Upper lobe of left lung (tissue), 6 donors: ENCODE data around the gene SLC36A2. TPM values are rescaled to one million over a fixed set of nuclear protein-coding genes. Genes with fewer than 3 reads are reported as not detected.

Experiments used
- ATAC-seq, 2 donors: fragments of 200-7000 bp; cut with Tn5 transposase; one replicate each; pipeline ENCODE4 v1.9.1; 2022; ENCODE audit warnings: mild to moderate bottlenecking in 2 of 2, moderate library complexity in 2 of 2; ENCODE audit not compliant: low FRiP score in 2 of 2
- DNase-seq, 2 donors: peaks; one replicate each; pipeline ENCODE4 v3.0.0-alpha.2; 2019 to 2020
- H3K27ac ChIP-seq, 4 donors: fragments of 200-600 bp; sonication (generic); one replicate each; pipeline ENCODE4 v1.5.1; 2016 to 2019
- H3K27me3 ChIP-seq, 4 donors: fragments of 200-600 bp; sonication (generic); one replicate each; pipeline ENCODE4 v1.5.1; 2017 to 2019
- H3K36me3 ChIP-seq, 4 donors: fragments of 200-600 bp; sonication (generic); one replicate each; pipeline ENCODE4 v1.5.1; 2016 to 2019
- H3K4me1 ChIP-seq, 4 donors: fragments of 200-600 bp; sonication (generic); one replicate each; pipeline ENCODE4 v1.5.1; 2018 to 2019
- H3K4me3 ChIP-seq, 4 donors: fragments of 200-600 bp; sonication (generic); one replicate each; pipeline ENCODE4 v1.5.1; 2017 to 2019; ENCODE audit warnings: mild to moderate bottlenecking in 2 of 4, moderate library complexity in 1 of 4
- H3K9me3 ChIP-seq, 4 donors: fragments of 200-600 bp; sonication (generic); one replicate each; pipeline ENCODE4 v1.5.1; 2018 to 2019
- EP300 ChIP-seq, 4 donors: sonication (generic); formaldehyde crosslinking; IDR thresholded peaks; one replicate each; pipeline ENCODE4 v1.5.1; 2017; ENCODE audit warnings: antibody characterized with exemption in 4 of 4, control low read depth in 2 of 4
- POLR2A ChIP-seq, 4 donors: fragments of 450-650 bp; IDR thresholded peaks; one replicate each; pipeline ENCODE4 v1.5.1; 2016 to 2017; ENCODE audit warnings: antibody characterized with exemption in 4 of 4, mild to moderate bottlenecking in 2 of 4
- POLR2AphosphoS5 ChIP-seq, 2 donors: sonication (generic); formaldehyde crosslinking; IDR thresholded peaks; one replicate each; pipeline ENCODE4 v1.5.1; 2017; ENCODE audit warnings: antibody characterized with exemption in 2 of 2
- WGBS, 2 donors: methylation state at CpG; one replicate each; pipeline ENCODE4 v1.1.5; 2017 to 2018; 5-methylcytosine and 5-hydroxymethylcytosine counted together
- total RNA-seq, 6 donors: library from RNA; depleted of rRNA in 4 of 6; stranded (reverse); fragments of >200 nt in 4 of 6; gene quantifications; one replicate each; pipeline versions ENCODE4 v1.1.0 to v1.2.1, GENCODE V29; 2016 to 2021
- TF ChIP-seq, protein P1 (sequence below), 6 experiments: fragments of 450-650 bp in 4 of 6; fragments of 200-600 bp in 2 of 6; sonication (generic) in 2 of 6; IDR thresholded peaks; one replicate each; pipeline ENCODE4 v1.5.1; 2016 to 2019; ENCODE audit warnings: antibody characterized with exemption in 6 of 6
- donor health status: DM: no; HTN: no; CAD: no; lungs with moderate emphysema.
- donor health status: DM: no; HTN: yes; CAD: no; lungs with severe emphysema.

Gene SLC36A2
- total RNA-seq, 6 donors from 2014 or later, result not detected

DNA sequence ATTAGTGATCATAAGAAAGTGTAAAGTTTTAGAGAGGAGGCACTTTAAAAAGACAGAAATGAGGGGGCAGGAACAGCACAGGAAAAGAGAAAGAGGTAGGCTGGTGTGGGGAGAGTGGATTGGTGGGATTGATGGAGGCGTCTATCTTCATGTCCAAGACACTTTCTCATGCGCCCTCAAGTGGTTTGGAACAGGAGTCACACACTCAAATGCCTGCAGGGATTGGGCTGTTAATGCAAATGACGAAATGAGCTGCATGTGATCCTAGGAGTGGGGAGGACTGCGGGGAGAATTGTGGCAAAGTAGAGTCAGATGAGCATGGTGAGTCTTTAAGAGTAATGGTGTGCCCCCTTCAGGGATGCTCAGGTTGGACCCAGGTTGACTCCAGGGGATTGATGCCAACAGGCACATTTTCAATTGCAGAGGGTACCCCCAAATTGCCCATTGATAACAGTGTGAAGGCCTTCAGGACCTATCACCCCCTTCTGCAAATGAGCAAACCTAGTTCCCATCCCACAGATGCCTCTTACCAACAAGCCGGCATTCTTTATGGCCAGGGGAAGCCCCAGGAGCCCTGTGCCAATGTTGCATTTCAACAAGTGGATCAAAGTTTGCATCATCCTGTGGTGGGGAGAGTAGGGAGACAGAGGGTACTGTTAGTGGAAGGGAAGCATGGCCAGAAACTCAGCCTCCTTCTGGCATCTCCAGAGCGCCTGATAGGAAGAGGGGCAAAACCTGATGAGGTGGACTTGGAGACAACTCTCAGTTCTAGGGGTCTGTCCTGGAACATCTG, 49.1 kb downstream of the SLC36A2 start:
- no peak for TF ChIP-seq POLR2A (IDR thresholded peaks at IDR 0.05)
- TF ChIP-seq, protein P1, sequence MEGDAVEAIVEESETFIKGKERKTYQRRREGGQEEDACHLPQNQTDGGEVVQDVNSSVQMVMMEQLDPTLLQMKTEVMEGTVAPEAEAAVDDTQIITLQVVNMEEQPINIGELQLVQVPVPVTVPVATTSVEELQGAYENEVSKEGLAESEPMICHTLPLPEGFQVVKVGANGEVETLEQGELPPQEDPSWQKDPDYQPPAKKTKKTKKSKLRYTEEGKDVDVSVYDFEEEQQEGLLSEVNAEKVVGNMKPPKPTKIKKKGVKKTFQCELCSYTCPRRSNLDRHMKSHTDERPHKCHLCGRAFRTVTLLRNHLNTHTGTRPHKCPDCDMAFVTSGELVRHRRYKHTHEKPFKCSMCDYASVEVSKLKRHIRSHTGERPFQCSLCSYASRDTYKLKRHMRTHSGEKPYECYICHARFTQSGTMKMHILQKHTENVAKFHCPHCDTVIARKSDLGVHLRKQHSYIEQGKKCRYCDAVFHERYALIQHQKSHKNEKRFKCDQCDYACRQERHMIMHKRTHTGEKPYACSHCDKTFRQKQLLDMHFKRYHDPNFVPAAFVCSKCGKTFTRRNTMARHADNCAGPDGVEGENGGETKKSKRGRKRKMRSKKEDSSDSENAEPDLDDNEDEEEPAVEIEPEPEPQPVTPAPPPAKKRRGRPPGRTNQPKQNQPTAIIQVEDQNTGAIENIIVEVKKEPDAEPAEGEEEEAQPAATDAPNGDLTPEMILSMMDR (IDR thresholded peaks at IDR 0.05), result peak in 4 of 6 experiments; percentile 10 to 60 (median 37)
- no peaks in the 10 kb centered on the region for H3K27me3 ChIP-seq
- WGBS, 2 donors, result 22 to 60% methylated on average over 6 of the region's 6 CpGs
- peaks cover 0 to 11% (median 0%) of the 10 kb centered on the region in 4 donors for H3K4me1 ChIP-seq
- H3K4me3 ChIP-seq, result no peak overlapping the region
- H3K27ac ChIP-seq, result no peak overlapping the region
- no peaks in the 10 kb centered on the region for H3K9me3 ChIP-seq
- no peaks in the 10 kb centered on the region for H3K36me3 ChIP-seq
- peak in 1 of 2 donors; percentile 74 for DNase-seq
- peak in 1 of 2 donors; percentile 27 for ATAC-seq

DNA sequence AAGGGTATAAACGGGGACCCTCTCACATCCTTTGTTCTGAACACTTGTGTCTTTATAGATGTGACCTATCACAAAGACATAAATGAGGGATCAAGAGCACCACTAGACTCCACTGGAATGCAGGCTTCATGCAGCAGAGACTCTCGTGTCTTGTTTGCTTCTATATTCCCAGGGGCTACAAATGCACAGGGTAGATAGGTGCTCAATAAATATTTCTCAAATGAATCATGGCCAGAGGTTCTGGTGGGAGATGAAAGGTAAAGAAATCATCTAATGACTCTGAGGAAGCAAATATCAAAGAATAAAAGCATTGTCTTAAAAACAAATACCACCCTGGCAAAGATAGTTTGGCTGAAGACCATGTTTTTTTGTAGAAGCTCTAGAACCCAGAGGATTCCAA, 50.4 kb downstream of the SLC36A2 start:
- TF ChIP-seq EP300 (IDR thresholded peaks at IDR 0.05) (no peak), POLR2AphosphoS5 (IDR thresholded peaks at IDR 0.05) (no peak), POLR2A (IDR thresholded peaks at IDR 0.05) (no peak)
- TF ChIP-seq, protein P1 (IDR thresholded peaks at IDR 0.05), result no peak
- Histone ChIP-seq H3K9me3 (no peaks in the 10 kb centered on the region), H3K36me3 (no peaks in the 10 kb centered on the region), H3K27me3 (no peaks in the 10 kb centered on the region), H3K4me1 (peaks cover 0 to 11% (median 0%) of the 10 kb centered on the region in 4 donors), H3K4me3 (no peak overlapping the region), H3K27ac (no peak overlapping the region)
- ATAC-seq (no peak), DNase-seq (no peak)
- WGBS, 2 donors, result 74 to 85% methylated on average over 2 of the region's 2 CpGs

DNA sequence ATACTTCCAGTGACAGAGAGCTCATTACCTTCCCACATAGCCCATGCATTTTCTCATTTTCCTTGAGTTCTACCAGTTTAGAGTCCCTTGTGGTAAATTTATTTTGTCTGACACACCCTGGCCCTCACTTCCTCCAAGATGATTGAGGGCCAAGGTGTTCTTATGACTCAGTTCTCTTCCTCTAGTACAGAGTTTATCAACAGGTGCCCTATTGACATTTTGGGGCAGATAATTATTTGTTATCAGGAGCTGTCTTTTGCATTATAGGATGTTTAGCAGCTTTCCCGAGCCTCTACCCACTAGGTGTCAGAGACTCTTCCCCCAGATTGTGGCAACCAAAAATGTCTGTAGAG, 50.9 kb downstream of the SLC36A2 start:
- no peak for DNase-seq
- TF ChIP-seq POLR2AphosphoS5 (IDR thresholded peaks at IDR 0.05) (no peak), EP300 (IDR thresholded peaks at IDR 0.05) (no peak), POLR2A (IDR thresholded peaks at IDR 0.05) (no peak)
- TF ChIP-seq, protein P1 (IDR thresholded peaks at IDR 0.05), result no peak
- Histone ChIP-seq H3K27me3 (no peaks in the 10 kb centered on the region), H3K4me1 (peaks cover 0 to 11% (median 0%) of the 10 kb centered on the region in 4 donors), H3K9me3 (no peaks in the 10 kb centered on the region), H3K36me3 (no peaks in the 10 kb centered on the region), H3K27ac (no peak overlapping the region), H3K4me3 (no peak overlapping the region)
- WGBS, 2 donors, result 71 to 85% methylated on average over 1 of the region's 1 CpG
- ATAC-seq, result no peak

DNA sequence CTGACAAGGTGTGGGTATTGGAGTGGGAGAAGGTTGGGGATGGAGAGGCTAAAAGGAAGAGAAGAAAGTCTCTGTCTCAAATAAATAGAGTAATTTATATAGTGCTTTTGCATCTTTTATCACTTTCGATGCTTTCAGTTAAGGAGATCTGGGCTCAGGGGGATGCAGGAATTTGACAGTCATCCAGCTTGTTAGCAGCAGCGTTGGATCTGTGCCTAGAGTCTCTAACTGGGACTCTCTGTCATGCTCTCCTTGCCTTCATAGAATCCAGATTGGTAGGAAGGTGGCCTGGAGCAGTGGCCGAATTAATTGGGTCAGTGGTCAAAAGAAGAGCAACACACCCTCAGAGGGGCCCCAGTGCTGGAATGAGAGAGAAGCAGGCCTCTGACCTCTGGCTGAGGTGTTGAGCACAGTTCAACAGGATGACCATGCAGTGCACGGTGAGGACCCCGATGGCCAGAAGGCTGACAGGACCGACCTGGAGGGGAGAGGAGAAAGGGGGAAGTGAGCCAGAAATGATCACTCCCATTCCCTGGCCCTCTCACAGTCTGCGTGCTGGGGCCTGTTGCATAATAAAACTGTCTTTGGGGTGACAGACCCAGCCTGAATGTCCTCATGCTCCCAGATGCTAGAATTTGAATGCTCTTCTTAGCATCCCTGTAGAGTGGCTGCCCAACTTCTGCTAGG, 51.4 kb downstream of the SLC36A2 start:
- H3K27ac ChIP-seq, result peak overlapping the region in 2 of 4 donors; percentile 8 to 21
- H3K9me3 ChIP-seq, result no peaks in the 10 kb centered on the region
- no peaks in the 10 kb centered on the region for H3K36me3 ChIP-seq
- ATAC-seq (peak in 1 of 2 donors; percentile 28), DNase-seq (no peak)
- WGBS, 2 donors, result 49 to 53% methylated on average over 7 of the region's 7 CpGs
- no peak overlapping the region for H3K4me3 ChIP-seq
- TF ChIP-seq, protein P1 (IDR thresholded peaks at IDR 0.05), result no peak
- TF ChIP-seq POLR2A (IDR thresholded peaks at IDR 0.05) (no peak), EP300 (IDR thresholded peaks at IDR 0.05) (no peak), POLR2AphosphoS5 (IDR thresholded peaks at IDR 0.05) (no peak)
- H3K27me3 ChIP-seq, result no peaks in the 10 kb centered on the region
- H3K4me1 ChIP-seq, result peaks cover 0 to 11% (median 0%) of the 10 kb centered on the region in 4 donors
